ENCODE data around the gene HSPA12A. TPM values are rescaled to one million over a fixed set of nuclear protein-coding genes. Genes with fewer than 3 reads are reported as not detected.

The HSPA12A gene
- total RNA-seq, 1 donor from 2014 or later: 4.0 TPM

DNA sequence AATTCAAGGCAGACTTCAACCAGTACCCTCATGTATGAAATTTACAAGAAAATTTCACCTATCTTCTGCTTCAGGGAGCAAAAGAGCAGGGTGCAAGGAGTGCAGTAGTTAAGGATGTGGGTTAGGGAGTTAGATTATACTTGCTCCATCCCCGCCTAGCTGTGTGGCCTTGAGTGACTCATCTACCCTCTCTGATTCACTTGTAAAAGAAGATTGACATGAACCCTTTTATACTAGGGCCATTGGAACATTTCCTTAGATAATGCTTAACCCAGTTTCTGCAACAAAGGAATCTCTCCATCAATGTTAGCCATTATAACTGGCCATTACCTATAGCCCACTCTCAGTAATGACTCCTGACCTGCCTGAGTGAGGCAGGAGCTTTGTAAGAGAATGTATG lies 10.2 kb upstream of the HSPA12A start:
- H3K36me3 Mint-ChIP-seq (ENCODE audit: unreplicated experiment): no peaks in the 10 kb centered on the region
- H3K27ac Mint-ChIP-seq (ENCODE audit: unreplicated experiment): no peak overlapping the region
- H3K27me3 Mint-ChIP-seq (ENCODE audit: unreplicated experiment): peaks cover 24% of the 10 kb centered on the region
- no peak overlapping the region for H3K4me3 Mint-ChIP-seq (ENCODE audit: unreplicated experiment)
- TF ChIP-seq, protein P1, sequence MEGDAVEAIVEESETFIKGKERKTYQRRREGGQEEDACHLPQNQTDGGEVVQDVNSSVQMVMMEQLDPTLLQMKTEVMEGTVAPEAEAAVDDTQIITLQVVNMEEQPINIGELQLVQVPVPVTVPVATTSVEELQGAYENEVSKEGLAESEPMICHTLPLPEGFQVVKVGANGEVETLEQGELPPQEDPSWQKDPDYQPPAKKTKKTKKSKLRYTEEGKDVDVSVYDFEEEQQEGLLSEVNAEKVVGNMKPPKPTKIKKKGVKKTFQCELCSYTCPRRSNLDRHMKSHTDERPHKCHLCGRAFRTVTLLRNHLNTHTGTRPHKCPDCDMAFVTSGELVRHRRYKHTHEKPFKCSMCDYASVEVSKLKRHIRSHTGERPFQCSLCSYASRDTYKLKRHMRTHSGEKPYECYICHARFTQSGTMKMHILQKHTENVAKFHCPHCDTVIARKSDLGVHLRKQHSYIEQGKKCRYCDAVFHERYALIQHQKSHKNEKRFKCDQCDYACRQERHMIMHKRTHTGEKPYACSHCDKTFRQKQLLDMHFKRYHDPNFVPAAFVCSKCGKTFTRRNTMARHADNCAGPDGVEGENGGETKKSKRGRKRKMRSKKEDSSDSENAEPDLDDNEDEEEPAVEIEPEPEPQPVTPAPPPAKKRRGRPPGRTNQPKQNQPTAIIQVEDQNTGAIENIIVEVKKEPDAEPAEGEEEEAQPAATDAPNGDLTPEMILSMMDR (IDR thresholded peaks at IDR 0.05): no peak
- H3K4me1 Mint-ChIP-seq (ENCODE audit: unreplicated experiment): no peaks in the 10 kb centered on the region
- H3K9me3 Mint-ChIP-seq (ENCODE audit: unreplicated experiment): no peaks in the 10 kb centered on the region
- no peak for DNase-seq (ENCODE audit: extremely low spot score, unreplicated experiment)

DNA sequence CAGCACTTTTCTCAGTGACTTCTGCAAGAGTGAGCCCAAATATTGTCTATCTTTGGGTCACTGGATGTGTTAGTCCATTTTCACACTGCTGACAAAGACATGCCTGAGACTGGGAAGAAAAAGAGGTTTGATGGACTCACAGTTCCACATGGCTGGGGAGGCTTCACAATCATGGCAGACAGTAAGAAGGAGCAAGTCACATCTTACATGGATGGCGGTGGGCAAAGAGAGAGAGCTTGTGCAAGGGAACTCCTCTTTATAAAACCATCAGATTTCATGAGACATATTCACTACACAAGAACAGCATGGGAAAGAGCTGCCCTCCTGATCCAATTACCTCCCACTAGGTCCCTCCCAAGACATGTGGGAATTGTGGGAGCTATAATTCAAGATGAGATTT lies 6.1 kb upstream of the HSPA12A start:
- Mint-ChIP-seq H3K4me3 (ENCODE audit: unreplicated experiment) (no peak overlapping the region), H3K36me3 (ENCODE audit: unreplicated experiment) (no peaks in the 10 kb centered on the region), H3K27me3 (ENCODE audit: unreplicated experiment) (peaks cover 25% of the 10 kb centered on the region), H3K27ac (ENCODE audit: unreplicated experiment) (no peak overlapping the region), H3K9me3 (ENCODE audit: unreplicated experiment) (no peaks in the 10 kb centered on the region), H3K4me1 (ENCODE audit: unreplicated experiment) (no peaks in the 10 kb centered on the region)
- no peak for DNase-seq (ENCODE audit: extremely low spot score, unreplicated experiment)
- TF ChIP-seq, protein P1 (IDR thresholded peaks at IDR 0.05): no peak

DNA sequence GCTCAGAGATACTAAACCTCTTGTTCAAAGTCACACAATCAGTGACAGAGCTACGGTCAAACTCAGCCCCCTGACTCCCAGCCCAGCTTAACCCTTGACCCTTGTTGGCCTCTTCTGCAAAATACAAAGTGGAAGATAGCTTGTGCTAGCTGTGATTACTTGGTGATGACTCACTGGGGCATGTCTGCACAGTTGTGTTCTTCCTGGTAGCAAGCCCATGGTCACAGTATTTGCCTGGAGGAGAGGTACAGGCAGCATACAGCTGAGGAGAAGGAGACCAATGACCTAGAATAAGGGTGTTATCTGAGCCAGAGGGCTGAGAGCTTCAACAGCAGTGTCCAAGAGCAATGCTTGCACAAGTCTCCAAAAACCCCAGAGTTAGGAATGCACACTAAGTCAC lies 5.7 kb upstream of the HSPA12A start:
- H3K27me3 Mint-ChIP-seq (ENCODE audit: unreplicated experiment): peaks cover 25% of the 10 kb centered on the region
- TF ChIP-seq, protein P1 (IDR thresholded peaks at IDR 0.05): no peak
- H3K9me3 Mint-ChIP-seq (ENCODE audit: unreplicated experiment): no peaks in the 10 kb centered on the region
- H3K4me3 Mint-ChIP-seq (ENCODE audit: unreplicated experiment): no peak overlapping the region
- no peak for DNase-seq (ENCODE audit: extremely low spot score, unreplicated experiment)
- peaks cover 4% of the 10 kb centered on the region for H3K4me1 Mint-ChIP-seq (ENCODE audit: unreplicated experiment)
- no peaks in the 10 kb centered on the region for H3K36me3 Mint-ChIP-seq (ENCODE audit: unreplicated experiment)
- H3K27ac Mint-ChIP-seq (ENCODE audit: unreplicated experiment): no peak overlapping the region

DNA sequence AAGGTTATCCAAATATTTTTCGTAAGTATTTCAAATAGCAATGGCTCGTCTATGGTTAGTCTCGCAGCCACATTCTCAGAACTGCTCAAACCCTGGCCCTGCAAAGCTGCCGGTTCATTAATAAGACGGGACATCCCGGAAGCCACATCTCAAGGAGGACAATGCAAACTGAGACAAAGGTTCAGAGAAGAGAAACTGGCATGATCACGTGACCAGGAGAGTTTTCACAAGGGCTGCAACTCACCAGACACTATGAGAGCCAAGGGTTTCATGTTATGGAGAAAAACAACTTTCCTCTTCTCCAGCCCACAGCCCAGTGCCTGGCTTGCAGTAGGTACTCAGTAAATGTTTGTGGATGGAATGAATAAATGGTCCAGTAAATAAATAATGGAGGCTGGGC lies 5.0 kb upstream of the HSPA12A start:
- Mint-ChIP-seq H3K9me3 (ENCODE audit: unreplicated experiment) (no peaks in the 10 kb centered on the region), H3K27ac (ENCODE audit: unreplicated experiment) (no peak overlapping the region), H3K4me1 (ENCODE audit: unreplicated experiment) (peaks cover 4% of the 10 kb centered on the region), H3K4me3 (ENCODE audit: unreplicated experiment) (no peak overlapping the region), H3K36me3 (ENCODE audit: unreplicated experiment) (no peaks in the 10 kb centered on the region), H3K27me3 (ENCODE audit: unreplicated experiment) (peaks cover 24% of the 10 kb centered on the region)
- no peak for DNase-seq (ENCODE audit: extremely low spot score, unreplicated experiment)
- TF ChIP-seq, protein P1 (IDR thresholded peaks at IDR 0.05): no peak

DNA sequence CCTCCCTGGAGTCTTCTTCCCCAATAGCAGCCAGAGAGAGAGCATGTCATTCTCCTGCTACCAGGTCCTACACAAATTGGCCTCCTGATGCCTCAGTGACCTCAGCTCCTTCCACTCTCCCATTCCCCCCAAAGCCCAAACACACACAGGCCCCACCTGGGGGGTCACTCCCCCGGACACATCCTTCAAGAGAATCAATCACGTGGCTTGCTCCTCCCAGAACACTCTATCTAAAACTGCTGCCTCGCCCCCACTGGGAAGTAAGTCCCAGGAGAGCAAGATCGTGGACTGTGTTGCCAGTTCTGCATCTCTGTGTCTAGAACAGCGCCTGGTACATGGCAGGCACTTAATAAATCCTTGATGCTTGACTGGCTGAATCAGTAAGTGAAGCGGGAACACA lies 2.5 kb upstream of the HSPA12A start:
- no peak overlapping the region for H3K27ac Mint-ChIP-seq (ENCODE audit: unreplicated experiment)
- no peak for DNase-seq (ENCODE audit: extremely low spot score, unreplicated experiment)
- H3K36me3 Mint-ChIP-seq (ENCODE audit: unreplicated experiment): no peaks in the 10 kb centered on the region
- peaks cover 6% of the 10 kb centered on the region for H3K4me1 Mint-ChIP-seq (ENCODE audit: unreplicated experiment)
- H3K9me3 Mint-ChIP-seq (ENCODE audit: unreplicated experiment): no peaks in the 10 kb centered on the region
- peaks cover 9% of the 10 kb centered on the region for H3K27me3 Mint-ChIP-seq (ENCODE audit: unreplicated experiment)
- TF ChIP-seq, protein P1 (IDR thresholded peaks at IDR 0.05): no peak
- no peak overlapping the region for H3K4me3 Mint-ChIP-seq (ENCODE audit: unreplicated experiment)
